ENCODE measurements around the gene SP140L. TPM values are rescaled to one million over a fixed set of nuclear protein-coding genes. Genes with fewer than 3 reads are reported as not detected.
A peak's percentile ranks its signal among the peaks of the same experiment; 100 is the strongest.

Gene SP140L
- total RNA-seq, 6 donors from 2014 or later: 15.5 to 38.8 (median 18.9) TPM

GRCh38 chr2:230423851-230424458 is 97.0 kb downstream of the SP140L start:
- TF ChIP-seq CTCF (IDR thresholded peaks at IDR 0.05) (no peak), POLR2A (IDR thresholded peaks at IDR 0.05) (no peak), POLR2AphosphoS5 (IDR thresholded peaks at IDR 0.05) (no peak), EP300 (IDR thresholded peaks at IDR 0.05) (no peak)
- Histone ChIP-seq H3K27me3 (no peaks in the 10 kb centered on the region), H3K36me3 (peaks cover 0 to 19% (median 7%) of the 10 kb centered on the region in 4 donors), H3K27ac (peak overlapping the region; percentile 74 to 80 (median 76)), H3K4me3 (no peak overlapping the region), H3K9me3 (peaks cover 0 to 2% (median under 1%) of the 10 kb centered on the region in 4 donors), H3K4me1 (peaks cover 48 to 82% (median 66%) of the 10 kb centered on the region in 4 donors)
- WGBS, 2 donors: 60 to 70% methylated on average over 3 of the region's 3 CpGs
- ATAC-seq (ENCODE audit: low FRiP score in 2 of 2): peak; percentile 64 to 90
- DNase-seq: peak in 1 of 2 donors; percentile 79

DNA sequence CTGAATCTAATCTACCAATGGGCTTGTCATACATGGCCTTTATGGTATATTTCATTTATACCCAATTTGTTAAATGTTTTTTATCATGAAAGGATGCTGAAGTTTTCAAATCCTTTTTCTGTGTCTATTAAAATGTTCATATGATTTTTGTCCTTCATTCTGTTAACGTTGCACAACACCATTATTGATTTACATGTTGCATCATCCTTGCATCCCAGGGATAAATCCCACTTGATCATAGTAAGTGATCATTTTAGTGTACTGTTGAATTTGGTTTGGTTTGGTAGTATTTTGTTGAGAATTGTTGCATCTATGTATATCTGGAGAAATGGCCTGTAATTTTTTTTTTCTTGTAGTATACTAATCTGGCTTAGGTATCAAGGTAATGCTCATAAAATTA is 98.4 kb downstream of the SP140L start:
- H3K36me3 ChIP-seq: peaks cover 0 to 22% (median 11%) of the 10 kb centered on the region in 4 donors
- peak overlapping the region in 2 of 4 donors; percentile 13 to 40 for H3K27ac ChIP-seq
- peaks cover 37 to 67% (median 54%) of the 10 kb centered on the region in 4 donors for H3K4me1 ChIP-seq
- ATAC-seq (ENCODE audit: low FRiP score in 2 of 2): no peak
- WGBS, 2 donors: 56 to 65% methylated on average over 1 of the region's 1 CpG
- H3K4me3 ChIP-seq: no peak overlapping the region
- TF ChIP-seq POLR2AphosphoS5 (IDR thresholded peaks at IDR 0.05): no peak
- TF ChIP-seq EP300 (IDR thresholded peaks at IDR 0.05): no peak
- TF ChIP-seq CTCF (IDR thresholded peaks at IDR 0.05): no peak
- TF ChIP-seq POLR2A (IDR thresholded peaks at IDR 0.05): no peak
- DNase-seq: no peak
- H3K9me3 ChIP-seq: peaks cover 0 to 5% (median 2%) of the 10 kb centered on the region in 4 donors
- no peaks in the 10 kb centered on the region for H3K27me3 ChIP-seq

DNA sequence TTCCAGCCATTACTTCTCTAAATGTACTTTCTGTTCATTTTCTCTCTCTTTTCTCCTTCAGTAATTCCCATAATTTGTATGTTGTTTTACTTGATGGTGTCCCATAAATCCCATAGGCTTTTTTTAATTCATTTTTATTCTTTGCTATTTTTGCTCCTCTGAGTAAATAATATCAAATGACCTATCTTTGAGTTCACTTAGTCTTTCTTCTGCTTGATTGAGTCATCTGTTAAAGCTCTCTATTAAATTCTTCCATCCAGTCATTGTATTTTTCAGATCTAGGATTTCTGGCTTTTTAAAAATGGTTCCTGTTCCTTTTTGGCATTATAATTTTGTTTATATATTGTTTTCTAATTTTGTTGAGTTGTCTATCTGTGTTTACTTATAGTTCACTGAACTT is 102.5 kb downstream of the SP140L start:
- Histone ChIP-seq H3K27ac (no peak overlapping the region), H3K9me3 (peaks cover 0 to 5% (median 2%) of the 10 kb centered on the region in 4 donors), H3K4me1 (peaks cover 23 to 41% (median 29%) of the 10 kb centered on the region in 4 donors), H3K27me3 (no peaks in the 10 kb centered on the region), H3K4me3 (no peak overlapping the region), H3K36me3 (peaks cover 0 to 26% (median 11%) of the 10 kb centered on the region in 4 donors)
- TF ChIP-seq POLR2AphosphoS5 (IDR thresholded peaks at IDR 0.05) (no peak), POLR2A (IDR thresholded peaks at IDR 0.05) (no peak), EP300 (IDR thresholded peaks at IDR 0.05) (no peak), CTCF (IDR thresholded peaks at IDR 0.05) (no peak)
- no peak for DNase-seq
- no peak for ATAC-seq (ENCODE audit: low FRiP score in 2 of 2)

DNA sequence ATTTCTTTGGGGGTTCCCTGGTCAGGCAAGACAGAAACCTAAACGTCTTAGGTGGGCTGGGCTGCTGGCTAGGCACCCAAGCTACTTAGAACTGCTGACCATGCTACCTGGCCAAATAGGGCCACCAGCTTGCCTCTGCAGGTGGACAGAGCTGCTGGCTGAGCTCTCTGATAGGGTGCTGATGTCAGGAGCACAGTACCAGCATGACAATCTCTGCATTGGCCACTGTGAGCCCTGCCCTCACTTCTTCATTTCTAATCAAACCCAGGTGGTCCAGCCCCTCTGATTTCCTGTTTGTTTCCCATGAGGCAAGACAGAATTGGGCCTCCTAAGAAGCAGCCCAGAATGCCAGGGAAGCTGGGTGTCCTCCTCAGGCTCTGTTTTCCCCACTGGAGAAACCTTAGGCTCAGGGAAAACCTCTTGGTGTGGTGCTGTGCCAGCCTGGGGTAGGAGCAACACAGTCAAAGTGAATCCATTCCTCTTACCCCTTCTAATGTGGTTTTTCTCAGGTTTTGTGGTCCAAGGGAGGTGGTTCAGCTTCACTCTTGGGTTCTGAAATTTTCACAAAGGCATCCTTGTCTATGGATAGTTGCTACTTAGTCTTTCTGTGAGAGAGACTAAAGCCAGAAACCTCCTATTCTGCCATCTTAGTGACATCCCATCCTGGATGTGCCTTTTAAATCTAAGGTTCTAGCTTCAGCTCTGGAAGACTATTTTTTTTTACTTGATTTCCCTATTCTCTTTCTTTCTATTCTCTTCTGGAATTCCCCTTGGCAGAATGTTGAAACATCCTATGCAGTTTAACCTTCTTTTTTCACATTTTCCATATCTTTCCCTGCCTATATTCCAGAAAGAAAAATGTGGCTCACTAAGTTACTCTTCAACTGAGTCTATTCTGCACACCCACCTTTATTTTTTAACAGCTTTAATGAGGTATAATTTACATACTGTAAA is 104.2 kb downstream of the SP140L start:
- Histone ChIP-seq H3K4me3 (no peak overlapping the region), H3K36me3 (peaks cover 0 to 31% (median 11%) of the 10 kb centered on the region in 4 donors), H3K27ac (peak overlapping the region in 3 of 4 donors; percentile 7 to 39 (median 19)), H3K27me3 (no peaks in the 10 kb centered on the region), H3K4me1 (peaks cover 7 to 25% (median 16%) of the 10 kb centered on the region in 4 donors), H3K9me3 (peaks cover 0 to 5% (median 2%) of the 10 kb centered on the region in 4 donors)
- DNase-seq: no peak
- ATAC-seq (ENCODE audit: low FRiP score in 2 of 2): no peak
- 100% methylated on average over 1 of the region's 1 CpG for WGBS, 2 donors
- TF ChIP-seq POLR2AphosphoS5 (IDR thresholded peaks at IDR 0.05) (no peak), CTCF (IDR thresholded peaks at IDR 0.05) (no peak), POLR2A (IDR thresholded peaks at IDR 0.05) (no peak), EP300 (IDR thresholded peaks at IDR 0.05) (no peak)

Measured in upper lobe of left lung (tissue), 6 donors.